Neural progenitor cell (in vitro differentiated cells): ENCODE measurements around the gene ATAD3B. TPM values are rescaled to one million over a fixed set of nuclear protein-coding genes. Genes with fewer than 3 reads are reported as not detected.

ENCODE experiments used
- DNase-seq: peaks from one replicate; pipeline ENCODE4 v3.0.0-alpha.2; 2016; ENCODE audit warnings: low spot score
- H2AFZ ChIP-seq: fragments of 200-600 bp; sonication (generic); replicated peaks from 2 replicates; pipeline ENCODE4 v1.6.1; 2016; ENCODE audit warnings: antibody characterized with exemption
- H3F3A ChIP-seq: fragments of 200-600 bp; sonication (generic); 2 replicates; pipeline ENCODE4 v1.6.1; 2016; ENCODE audit warnings: antibody characterized with exemption, low read depth
- H3K27ac ChIP-seq: fragments of 200-600 bp; sonication (generic); 2 replicates; pipeline ENCODE4 v1.5.1; 2016; ENCODE audit warnings: mild to moderate bottlenecking
- H3K27me3 ChIP-seq: fragments of 200-600 bp; sonication (generic); 2 replicates; pipeline ENCODE4 v1.6.1; 2016; ENCODE audit warnings: mild to moderate bottlenecking, moderate library complexity
- H3K36me3 ChIP-seq: fragments of 200-600 bp; sonication (generic); 2 replicates; pipeline ENCODE4 v1.5.1; 2016
- H3K4me1 ChIP-seq: fragments of 200-600 bp; sonication (generic); 2 replicates; pipeline ENCODE4 v1.6.1; 2016; ENCODE audit warnings: mixed run types
- H3K4me2 ChIP-seq: fragments of 200-600 bp; sonication (generic); 2 replicates; pipeline ENCODE4 v1.6.1; 2016
- H3K4me3 ChIP-seq: fragments of 200-600 bp; sonication (generic); 2 replicates; pipeline ENCODE4 v1.5.1; 2016
- H3K79me2 ChIP-seq: fragments of 200-600 bp; sonication (generic); 2 replicates; pipeline ENCODE4 v1.6.1; 2016; ENCODE audit warnings: low read depth
- H3K9ac ChIP-seq: fragments of 200-600 bp; sonication (generic); 2 replicates; pipeline ENCODE4 v1.6.1; 2016
- H3K9me3 ChIP-seq: fragments of 200-600 bp; sonication (generic); 2 replicates; pipeline ENCODE4 v1.5.1; 2016; ENCODE audit warnings: low read depth
- H4K20me1 ChIP-seq: fragments of 200-600 bp; sonication (generic); 2 replicates; pipeline ENCODE4 v1.6.1; 2016; ENCODE audit warnings: low read depth
- H3K27ac Mint-ChIP-seq: 3 replicates; pipeline ENCODE4 v1.8.0; 2021; ENCODE audit warnings: mixed read lengths
- H3K27me3 Mint-ChIP-seq: 2 replicates; pipeline ENCODE4 v1.8.0; 2022; ENCODE audit warnings: low read depth, mild to moderate bottlenecking, inconsistent platforms, moderate library complexity, mixed read lengths; ENCODE audit not compliant: insufficient read depth
- H3K36me3 Mint-ChIP-seq: 3 replicates; pipeline ENCODE4 v1.8.0; 2021; ENCODE audit warnings: mixed read lengths
- H3K4me1 Mint-ChIP-seq: 3 replicates; pipeline ENCODE4 v1.8.0; 2021; ENCODE audit warnings: mixed read lengths
- H3K4me3 Mint-ChIP-seq: 3 replicates; pipeline ENCODE4 v1.8.0; 2021; ENCODE audit warnings: mild to moderate bottlenecking, moderate library complexity, mixed read lengths
- H3K9me3 Mint-ChIP-seq: 3 replicates; pipeline ENCODE4 v1.8.0; 2020; ENCODE audit warnings: mixed read lengths
- CTCF ChIP-seq: fragments of 200-600 bp; sonication (generic); IDR thresholded peaks from 2 replicates; pipeline ENCODE4 v1.5.1; 2017; ENCODE audit warnings: antibody characterized with exemption, mild to moderate bottlenecking
- EZH2 ChIP-seq: fragments of 200-600 bp; sonication (generic); IDR thresholded peaks from 2 replicates; pipeline ENCODE4 v1.6.1; 2017; ENCODE audit warnings: antibody characterized with exemption, mild to moderate bottlenecking, moderate library complexity
- EZH2phosphoT487 ChIP-seq: fragments of 200-600 bp; sonication (generic); IDR thresholded peaks from 2 replicates; pipeline ENCODE4 v1.6.1; 2017; ENCODE audit warnings: antibody characterized with exemption
- total RNA-seq: library from RNA; depleted of rRNA; stranded (reverse); fragments of >200 nt; gene quantifications from 2 replicates; pipeline ENCODE4 v1.2.3, GENCODE V29; 2015; ENCODE audit warnings: low replicate concordance

ATAD3B gene
- total RNA-seq, 1 donor from 2014 or later = 9.3 TPM

DNA sequence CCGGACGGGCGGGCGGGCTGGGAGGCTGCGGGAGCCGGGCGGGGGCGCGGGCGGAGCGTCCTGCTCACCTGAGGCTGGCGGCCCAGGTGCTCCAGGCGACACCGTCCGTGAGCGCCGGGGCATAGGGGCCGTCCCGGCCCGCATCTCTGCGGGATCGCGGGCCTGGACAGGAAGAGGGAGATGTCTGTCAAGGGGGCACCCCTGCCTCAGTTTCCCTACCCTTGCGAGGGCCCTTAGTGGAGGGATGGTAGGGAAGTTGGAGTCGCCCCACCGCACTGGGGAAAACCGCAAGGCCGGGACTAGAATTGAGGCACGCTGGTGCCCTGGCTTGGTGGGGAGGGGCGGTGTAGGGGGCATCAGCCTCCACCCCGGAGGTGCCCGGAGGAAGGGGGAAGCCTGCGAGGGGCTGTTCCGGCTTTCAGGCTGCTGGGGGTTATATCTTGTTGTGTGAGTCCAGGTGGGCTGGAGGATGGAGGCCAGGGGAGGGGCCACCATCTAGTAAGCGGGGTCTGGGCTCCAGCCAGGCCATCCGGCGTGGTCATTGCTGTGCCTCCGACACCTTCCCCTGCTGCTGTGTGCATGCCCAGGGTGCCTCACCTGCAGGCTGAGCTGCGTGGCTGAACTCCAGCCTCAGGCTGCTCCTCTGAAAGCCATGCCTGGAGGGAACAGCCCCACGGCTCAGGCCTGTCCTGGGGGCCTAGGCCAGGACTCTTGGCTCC lies 35.5 kb upstream of the ATAD3B start:
- Mint-ChIP-seq H3K4me3 (peak overlapping the region; percentile 85), H3K4me1 (peaks cover 30% of the 10 kb centered on the region), H3K36me3 (no peaks in the 10 kb centered on the region), H3K9me3 (no peaks in the 10 kb centered on the region), H3K27ac (no peak overlapping the region), H3K27me3 (peaks cover 10% of the 10 kb centered on the region)
- Histone ChIP-seq H3K79me2 (no peaks in the 10 kb centered on the region), H4K20me1 (peaks cover 7% of the 10 kb centered on the region), H3K4me3 (peak overlapping the region; percentile 62), H3K9ac (no peak overlapping the region), H3K36me3 (no peaks in the 10 kb centered on the region), H3K27ac (no peak overlapping the region), H2AFZ (no peak overlapping the region), H3K9me3 (no peaks in the 10 kb centered on the region), H3F3A (peaks cover 48% of the 10 kb centered on the region), H3K27me3 (peaks cover 35% of the 10 kb centered on the region), H3K4me2 (peak overlapping the region; percentile 89), H3K4me1 (peaks cover 43% of the 10 kb centered on the region)
- no peak for DNase-seq
- TF ChIP-seq CTCF = no peak
- TF ChIP-seq EZH2phosphoT487 = no peak
- no peak for TF ChIP-seq EZH2

DNA sequence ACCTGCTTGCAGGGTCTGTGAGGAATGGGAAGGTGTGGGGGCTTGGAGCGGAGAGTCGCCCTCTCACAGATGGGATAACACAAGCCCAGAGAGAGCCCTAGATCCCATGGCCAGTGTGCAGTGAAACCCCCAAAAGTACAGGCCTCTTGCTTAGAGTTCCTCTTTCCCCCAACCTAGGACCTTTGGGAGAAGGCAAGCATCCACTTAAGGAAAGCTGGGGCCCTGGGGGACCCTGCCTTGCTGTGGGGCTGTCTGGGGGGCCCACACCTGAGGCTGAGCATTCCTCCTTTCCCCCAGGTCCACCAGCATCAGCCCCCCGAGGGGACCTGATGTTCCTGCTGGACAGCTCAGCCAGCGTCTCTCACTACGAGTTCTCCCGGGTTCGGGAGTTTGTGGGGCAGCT lies 34.9 kb upstream of the ATAD3B start:
- Histone ChIP-seq H3K27ac (no peak overlapping the region), H2AFZ (no peak overlapping the region), H4K20me1 (peaks cover 7% of the 10 kb centered on the region), H3F3A (peaks cover 45% of the 10 kb centered on the region), H3K4me2 (peak overlapping the region; percentile 89), H3K4me3 (no peak overlapping the region), H3K9me3 (no peaks in the 10 kb centered on the region), H3K79me2 (no peaks in the 10 kb centered on the region), H3K27me3 (peaks cover 35% of the 10 kb centered on the region), H3K9ac (no peak overlapping the region), H3K36me3 (no peaks in the 10 kb centered on the region), H3K4me1 (peaks cover 37% of the 10 kb centered on the region)
- peaks cover 10% of the 10 kb centered on the region for H3K27me3 Mint-ChIP-seq
- peak overlapping the region; percentile 85 for H3K4me3 Mint-ChIP-seq
- H3K4me1 Mint-ChIP-seq = peaks cover 27% of the 10 kb centered on the region
- H3K27ac Mint-ChIP-seq = no peak overlapping the region
- H3K9me3 Mint-ChIP-seq = no peaks in the 10 kb centered on the region
- TF ChIP-seq CTCF = no peak
- no peak for TF ChIP-seq EZH2
- TF ChIP-seq EZH2phosphoT487 = no peak
- DNase-seq = no peak
- H3K36me3 Mint-ChIP-seq = no peaks in the 10 kb centered on the region

- H3K9me3 Mint-ChIP-seq = no peaks in the 10 kb centered on the region
- H3K9me3 ChIP-seq = no peaks in the 10 kb centered on the region
- H3K36me3 Mint-ChIP-seq = no peaks in the 10 kb centered on the region
- peaks cover 35% of the 10 kb centered on the region for H3K27me3 ChIP-seq
- H3K4me1 Mint-ChIP-seq = peaks cover 22% of the 10 kb centered on the region
- H3K9ac ChIP-seq = no peak overlapping the region
- no peak overlapping the region for H3K27ac ChIP-seq
- TF ChIP-seq EZH2 (no peak), CTCF (no peak)
- no peaks in the 10 kb centered on the region for H3K79me2 ChIP-seq
- peaks cover 31% of the 10 kb centered on the region for H3K4me1 ChIP-seq
- H2AFZ ChIP-seq = no peak overlapping the region
- H3K27me3 Mint-ChIP-seq = peaks cover 11% of the 10 kb centered on the region
- H3K4me3 Mint-ChIP-seq = no peak overlapping the region
- DNase-seq = no peak
- no peak overlapping the region for H3K4me3 ChIP-seq
- peaks cover 38% of the 10 kb centered on the region for H3F3A ChIP-seq
- H4K20me1 ChIP-seq = peaks cover 7% of the 10 kb centered on the region
- no peak overlapping the region for H3K4me2 ChIP-seq
- no peak overlapping the region for H3K27ac Mint-ChIP-seq
- H3K36me3 ChIP-seq = no peaks in the 10 kb centered on the region
Measured at GRCh38 chr1:1437033-1437903, 34.3 kb upstream of the ATAD3B start.
